Measurements from ENCODE around the gene VGLL4.

- TF ChIP-seq EP300 (IDR thresholded peaks at IDR 0.05) (no peak), POLR2A (IDR thresholded peaks at IDR 0.05) (no peak)
These were observed 22.6 kb downstream of the VGLL4 start for GRCh38 chr3:11621077-11621476.
